Measurements from ENCODE around the gene TMEM208. TPM values are rescaled to one million over a fixed set of nuclear protein-coding genes. Genes with fewer than 3 reads are reported as not detected.

TMEM208 gene
- total and polyA plus RNA-seq, 2 of the 13 experiments (the other 11 are each of a cell fraction or from before 2014, with no cell fraction given) = 58.8 to 72.9 TPM

DNA sequence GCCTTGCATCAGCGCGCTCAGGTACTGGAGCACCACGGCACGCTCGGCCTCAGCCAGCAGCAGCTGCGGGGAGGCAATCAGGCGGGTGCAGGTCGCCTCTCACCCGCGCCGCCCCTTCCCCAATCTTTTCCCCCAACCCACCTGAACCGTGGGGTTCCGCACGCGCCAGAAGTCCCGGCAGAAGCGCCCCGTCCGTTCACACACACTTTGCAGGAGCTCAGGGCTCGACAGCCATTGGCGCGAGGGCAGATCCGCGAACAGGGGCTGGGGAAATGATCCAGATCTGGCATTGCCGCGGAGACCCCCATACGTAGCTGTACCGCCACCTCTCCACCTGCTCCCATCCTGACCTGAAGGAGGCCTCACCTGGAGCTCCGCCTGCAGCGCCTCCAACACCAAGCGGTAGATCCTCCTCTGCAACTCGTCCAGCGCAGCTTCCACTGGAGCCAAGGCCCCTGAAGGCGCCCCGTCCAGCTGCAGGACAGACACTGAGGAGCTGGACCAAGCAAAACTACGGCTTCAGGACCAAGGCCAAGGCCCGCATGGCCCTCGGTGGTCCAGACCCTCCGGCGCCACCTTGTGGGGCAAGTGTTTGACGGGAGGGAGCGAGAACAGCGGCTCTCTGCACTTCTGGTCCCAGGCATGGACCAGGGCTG is 41.8 kb upstream of the TMEM208 start:
- ChIA-PET POLR2A (interaction anchor here (1.0 to 2.8 kb wide), 8 partner anchors 12 to 167 kb away, joined by 4 to 18 read pairs (median 6); partner anchors contain the start of genes CBFB, FHOD1, NOL3 and TMEM208), CTCF (ENCODE audit: low intra/inter-chr PET ratio, low total read pairs) (interaction anchor here (0.8 to 2.7 kb wide), 8 partner anchors 11 to 290 kb away, joined by 3 to 28 read pairs (median 4); no protein-coding TSS in a partner anchor)
- Histone ChIP-seq H3K9me3 (ENCODE audit: low read length) (no peaks in the 10 kb centered on the region), H3K27ac (ENCODE audit: extremely low read length, insufficient read depth, low read length) (no peak overlapping the region), H4K20me1 (ENCODE audit: insufficient read depth, low read length) (no peaks in the 10 kb centered on the region), H3K36me3 (replicated peaks in 1 of 2; ENCODE audit: control insufficient read depth in 1 of 2, insufficient read depth in 2 of 2, low read length in 2 of 2) (no peaks in the 10 kb centered on the region), H2AFZ (ENCODE audit: low read length) (no peak overlapping the region), H3K27me3 (ENCODE audit: control insufficient read depth in 1 of 2, insufficient read depth in 2 of 2, low read length in 2 of 2) (peaks cover 7 to 10% of the 10 kb centered on the region in 2 experiments; a peak in 2 of 5 replicates), H3K9ac (ENCODE audit: insufficient read depth, low read depth, low read length) (peak overlapping the region; percentile 93; the same call in 1 of the 2 replicates), H3K4me1 (ENCODE audit: insufficient read depth, low read length) (peaks cover 48% of the 10 kb centered on the region), H3K4me2 (ENCODE audit: low read depth, low read length) (peak overlapping the region; percentile 96), H3K79me2 (ENCODE audit: insufficient read depth, low read length) (no peaks in the 10 kb centered on the region), H3K4me3 (replicated peaks in 1 of 3; ENCODE audit: insufficient read depth in 1 of 3, low read depth in 2 of 3, low read length in 3 of 3) (peak overlapping the region in 2 of 3 experiments; percentile 82 to 98; a peak in 4 of 6 replicates)
- DNase-seq (ENCODE audit: low spot score) (peak; percentile 86), FAIRE-seq (peak; percentile 94), ATAC-seq (peak; percentile 70)
- no TSS peak for BruUV-seq (replicated peaks)
- intact Hi-C loops (cut with micrococcal nuclease; ENCODE audit: unreplicated experiment) (loop anchor here (1.0 to 5.0 kb wide), 3 partner anchors 42 to 208 kb away; partner anchors contain the start of gene TMEM208), in situ Hi-C loops (cut with HindIII; ENCODE audit: extremely low pct_ligation_motif_present, low pct_unique_long_range_greater_than_20kb) (loop anchor here (5.0 kb wide), 1 partner anchor 208 kb away; no protein-coding TSS in a partner anchor)
- WGBS (ENCODE audit: low lambda C conversion rate) = 36% methylated on average over 34 of the region's 43 CpGs
- TF ChIP-seq MZF1 (CRISPR knock-in tag; IDR thresholded peaks at IDR 0.05; ENCODE audit: borderline replicate concordance) (no peak), PRDM4 (CRISPR knock-in tag; IDR thresholded peaks at IDR 0.05; ENCODE audit: borderline replicate concordance) (no peak; the same call in 1 of the 2 replicates), ZNF891 (CRISPR knock-in tag; IDR thresholded peaks at IDR 0.05) (peak; percentile 94), ZNF768 (CRISPR knock-in tag; IDR thresholded peaks at IDR 0.05) (peak; percentile 90), ZNF850 (CRISPR knock-in tag; conservative IDR thresholded peaks at IDR 0.05) (0 out of 2 replicates have a peak, but pooled peaks have one; percentile 33), NCOA1 (CRISPR knock-in tag; IDR thresholded peaks at IDR 0.05) (no peak), SP2 (CRISPR knock-in tag; IDR thresholded peaks at IDR 0.05) (no peak; the same call in 1 of the 2 replicates), ZNF451 (CRISPR knock-in tag; IDR thresholded peaks at IDR 0.05) (no peak; the same call in 1 of the 2 replicates), ZFYVE20 (CRISPR knock-in tag; IDR thresholded peaks at IDR 0.05; ENCODE audit: borderline replicate concordance, low read depth) (peak; percentile 87; the same call in 1 of the 2 replicates), ZNF713 (CRISPR knock-in tag; IDR thresholded peaks at IDR 0.05) (peak; percentile 88; the same call in 1 of the 2 replicates), DBP (CRISPR knock-in tag; IDR thresholded peaks at IDR 0.05; ENCODE audit: not compliant biosample characterization) (no peak), IKZF4 (CRISPR knock-in tag; IDR thresholded peaks at IDR 0.05; ENCODE audit: borderline replicate concordance, low read depth, not compliant biosample characterization) (peak; percentile 83)
- TF ChIP-seq, protein P1, sequence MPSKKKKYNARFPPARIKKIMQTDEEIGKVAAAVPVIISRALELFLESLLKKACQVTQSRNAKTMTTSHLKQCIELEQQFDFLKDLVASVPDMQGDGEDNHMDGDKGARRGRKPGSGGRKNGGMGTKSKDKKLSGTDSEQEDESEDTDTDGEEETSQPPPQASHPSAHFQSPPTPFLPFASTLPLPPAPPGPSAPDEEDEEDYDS (CRISPR knock-in tag; IDR thresholded peaks at IDR 0.05) = peak; percentile 81
- TF ChIP-seq, protein P2, sequence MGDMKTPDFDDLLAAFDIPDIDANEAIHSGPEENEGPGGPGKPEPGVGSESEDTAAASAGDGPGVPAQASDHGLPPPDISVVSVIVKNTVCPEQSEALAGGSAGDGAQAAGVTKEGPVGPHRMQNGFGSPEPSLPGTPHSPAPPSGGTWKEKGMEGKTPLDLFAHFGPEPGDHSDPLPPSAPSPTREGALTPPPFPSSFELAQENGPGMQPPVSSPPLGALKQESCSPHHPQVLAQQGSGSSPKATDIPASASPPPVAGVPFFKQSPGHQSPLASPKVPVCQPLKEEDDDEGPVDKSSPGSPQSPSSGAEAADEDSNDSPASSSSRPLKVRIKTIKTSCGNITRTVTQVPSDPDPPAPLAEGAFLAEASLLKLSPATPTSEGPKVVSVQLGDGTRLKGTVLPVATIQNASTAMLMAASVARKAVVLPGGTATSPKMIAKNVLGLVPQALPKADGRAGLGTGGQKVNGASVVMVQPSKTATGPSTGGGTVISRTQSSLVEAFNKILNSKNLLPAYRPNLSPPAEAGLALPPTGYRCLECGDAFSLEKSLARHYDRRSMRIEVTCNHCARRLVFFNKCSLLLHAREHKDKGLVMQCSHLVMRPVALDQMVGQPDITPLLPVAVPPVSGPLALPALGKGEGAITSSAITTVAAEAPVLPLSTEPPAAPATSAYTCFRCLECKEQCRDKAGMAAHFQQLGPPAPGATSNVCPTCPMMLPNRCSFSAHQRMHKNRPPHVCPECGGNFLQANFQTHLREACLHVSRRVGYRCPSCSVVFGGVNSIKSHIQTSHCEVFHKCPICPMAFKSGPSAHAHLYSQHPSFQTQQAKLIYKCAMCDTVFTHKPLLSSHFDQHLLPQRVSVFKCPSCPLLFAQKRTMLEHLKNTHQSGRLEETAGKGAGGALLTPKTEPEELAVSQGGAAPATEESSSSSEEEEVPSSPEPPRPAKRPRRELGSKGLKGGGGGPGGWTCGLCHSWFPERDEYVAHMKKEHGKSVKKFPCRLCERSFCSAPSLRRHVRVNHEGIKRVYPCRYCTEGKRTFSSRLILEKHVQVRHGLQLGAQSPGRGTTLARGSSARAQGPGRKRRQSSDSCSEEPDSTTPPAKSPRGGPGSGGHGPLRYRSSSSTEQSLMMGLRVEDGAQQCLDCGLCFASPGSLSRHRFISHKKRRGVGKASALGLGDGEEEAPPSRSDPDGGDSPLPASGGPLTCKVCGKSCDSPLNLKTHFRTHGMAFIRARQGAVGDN (CRISPR knock-in tag; IDR thresholded peaks at IDR 0.05) = peak; percentile 88

Data from HepG2 (cell line).